ENCODE results near the gene GAP43.

Gene GAP43

DNA sequence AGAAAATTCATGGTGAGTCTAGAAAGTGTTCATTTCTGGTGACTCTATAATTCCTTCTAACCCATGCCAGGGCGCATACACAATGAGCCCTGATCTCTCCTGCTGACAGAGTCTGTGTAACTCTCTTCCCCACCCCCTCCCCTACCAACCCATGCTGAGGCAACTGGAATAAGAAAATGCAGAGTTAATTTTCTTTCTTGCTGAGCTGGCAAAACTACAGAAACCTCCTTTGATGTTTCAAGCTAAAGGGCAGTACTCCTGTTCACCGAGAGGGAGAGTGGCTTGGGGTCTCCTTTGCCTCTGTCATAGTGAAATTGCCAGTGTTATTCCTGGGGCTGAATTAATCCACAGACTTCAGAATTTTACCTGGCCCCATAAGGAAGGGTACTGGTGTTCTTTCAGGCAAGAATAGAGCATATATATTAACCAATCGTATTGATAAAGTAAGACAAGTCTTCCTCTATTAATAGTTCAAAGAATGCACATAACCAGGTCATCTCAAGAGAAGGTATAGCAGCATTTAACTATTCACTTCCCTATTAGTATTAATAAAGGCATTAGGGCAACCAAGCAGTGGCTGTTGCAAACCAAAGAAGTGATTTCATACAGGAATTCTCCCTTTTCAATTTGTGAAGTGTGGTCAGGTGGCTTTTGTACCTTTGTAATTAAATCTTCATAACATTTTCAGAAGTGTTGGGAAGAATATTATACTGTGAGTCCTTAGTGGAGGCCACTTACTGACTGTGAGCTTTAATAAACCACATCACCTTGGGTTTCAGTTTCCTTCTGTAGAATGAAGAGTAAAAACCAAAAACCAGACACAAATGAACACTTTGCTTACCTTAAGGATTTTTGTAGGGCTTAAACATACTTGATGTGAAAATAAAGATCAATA lies 4.1 kb downstream of the GAP43 start:
- no peak for ATAC-seq

DNA sequence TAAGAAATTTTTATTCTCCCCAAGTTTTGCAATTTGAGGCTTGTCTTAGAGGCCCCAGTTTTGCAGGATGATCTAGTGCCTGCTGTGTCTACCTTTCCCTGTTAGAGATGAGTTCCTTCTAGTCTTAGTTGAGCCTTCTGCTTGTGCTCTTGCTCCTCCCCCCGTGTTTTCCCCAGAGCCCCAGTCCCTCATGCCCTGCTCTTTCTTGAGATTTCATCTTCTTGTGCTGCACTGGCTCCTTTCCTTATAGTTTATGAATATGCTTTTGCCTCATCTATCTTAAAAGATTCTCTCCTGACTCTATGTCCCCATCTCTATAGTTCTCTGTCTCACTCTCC lies 4.7 kb downstream of the GAP43 start:
- ATAC-seq = no peak

- ATAC-seq = no peak
Observed at GRCh38 chr3:115630850-115631249, 7.5 kb downstream of the GAP43 start.

DNA sequence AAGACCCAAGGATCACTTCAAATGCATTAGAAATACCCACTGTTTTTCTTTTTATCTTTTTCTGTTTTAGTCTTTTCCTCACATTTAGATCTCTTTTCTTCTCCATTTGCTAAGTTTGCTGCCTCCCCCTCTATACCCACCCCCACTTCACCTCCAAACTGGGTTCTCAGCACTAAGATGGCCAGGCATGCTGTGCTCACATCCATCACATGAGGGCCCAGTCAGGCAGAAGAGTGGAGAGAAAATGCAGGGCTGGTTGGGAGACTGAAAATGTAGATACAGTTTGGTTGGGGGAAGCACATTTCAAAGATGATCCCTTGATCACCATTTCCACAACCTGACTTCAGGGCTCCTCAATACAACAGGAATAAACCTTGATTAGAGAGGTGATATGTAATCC lies 8.7 kb downstream of the GAP43 start:
- ATAC-seq = no peak

DNA sequence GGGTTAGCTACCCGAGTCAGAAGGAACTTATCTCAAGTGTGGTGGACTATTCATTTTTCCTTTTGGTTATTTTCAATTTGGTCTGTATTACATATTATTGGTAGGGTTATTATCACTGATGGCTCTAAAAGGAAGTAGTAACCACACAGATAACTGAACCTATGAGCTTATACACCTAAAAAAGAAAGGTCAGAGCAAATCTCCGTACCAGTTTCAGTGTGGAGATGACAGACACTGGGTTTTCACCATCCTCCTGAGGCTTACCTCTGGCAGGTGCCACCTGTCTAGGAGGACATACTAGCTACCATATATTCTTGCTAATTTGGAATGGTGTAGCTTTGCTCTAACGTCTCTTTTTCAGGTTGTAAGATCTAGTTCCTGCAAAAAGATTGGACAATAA lies 10.2 kb downstream of the GAP43 start:
- ATAC-seq = no peak

- no peak for ATAC-seq
Observed at GRCh38 chr3:115634052-115634451, 10.7 kb downstream of the GAP43 start.

DNA sequence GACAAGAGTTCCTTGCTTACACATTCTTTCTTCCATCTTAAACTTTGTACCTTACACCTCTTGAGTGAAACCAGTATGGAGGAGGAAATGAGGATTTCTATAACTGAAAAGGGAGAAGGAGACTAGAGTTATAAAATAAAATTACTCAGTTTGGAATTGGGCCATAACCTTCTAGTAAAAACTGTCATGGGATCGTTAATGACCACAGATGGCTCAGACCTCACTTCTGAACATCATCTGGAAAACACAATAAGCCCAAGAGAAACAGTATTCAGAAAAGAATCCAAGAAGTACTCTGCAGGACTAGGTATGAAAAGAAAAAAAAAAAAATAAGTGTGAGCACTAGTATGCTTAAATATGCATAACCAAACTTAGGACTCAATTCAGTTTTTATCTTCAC lies 12.1 kb downstream of the GAP43 start:
- ATAC-seq = no peak

DNA sequence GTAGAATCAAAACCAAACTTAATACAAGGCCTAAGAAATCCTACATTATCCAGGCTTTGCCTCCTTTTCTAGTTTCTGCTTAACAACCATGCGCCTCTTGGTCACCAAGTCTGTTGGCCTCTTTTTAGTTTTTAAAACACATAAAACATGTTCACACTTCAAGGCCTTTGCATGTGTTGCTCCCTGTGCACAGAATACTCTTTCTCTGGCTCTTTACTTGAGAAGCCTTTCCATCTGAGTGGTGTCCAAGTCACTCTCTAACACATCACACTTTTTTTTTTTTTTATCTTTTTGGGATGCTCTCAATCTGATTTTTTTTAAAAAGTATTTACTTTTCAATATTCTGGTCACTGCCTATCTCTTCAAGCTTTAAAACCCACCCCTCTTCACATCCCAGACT lies 14.9 kb downstream of the GAP43 start:
- ATAC-seq = no peak

- no peak for ATAC-seq
Observed at GRCh38 chr3:115638991-115639390, 15.7 kb downstream of the GAP43 start.

- no peak for ATAC-seq
Observed at GRCh38 chr3:115644391-115644790, 21.1 kb downstream of the GAP43 start.

DNA sequence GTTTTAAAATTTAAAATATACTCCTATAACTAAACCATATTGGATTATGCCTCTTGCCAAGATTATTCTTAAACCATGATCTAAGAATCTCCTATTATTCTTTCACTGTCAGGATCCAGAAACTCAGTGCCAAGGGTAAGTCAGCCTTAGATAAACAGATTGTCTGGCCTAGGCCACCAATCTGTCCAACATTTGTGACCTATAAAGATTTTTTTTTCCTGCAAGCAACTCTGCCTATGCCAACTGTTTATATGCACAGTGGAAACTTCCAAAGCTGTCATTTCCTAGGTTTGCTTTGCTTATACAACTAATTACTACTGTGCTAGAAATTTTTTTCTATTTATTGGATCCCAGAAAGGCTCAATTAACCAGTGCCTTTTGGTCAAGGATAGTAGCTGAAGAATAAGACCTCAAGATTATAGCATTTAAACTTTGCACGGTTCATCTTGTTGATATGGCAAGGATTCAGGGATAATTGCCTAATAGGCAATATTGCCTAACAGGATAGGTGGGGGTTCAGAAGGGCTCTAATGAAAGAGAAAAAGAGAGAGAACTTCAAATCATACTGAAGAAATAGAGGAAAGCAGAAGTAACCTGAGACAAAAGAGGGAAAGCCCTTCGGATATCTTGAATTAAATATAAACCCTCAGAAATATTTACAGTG lies 22.8 kb downstream of the GAP43 start:
- no peak for ATAC-seq

DNA sequence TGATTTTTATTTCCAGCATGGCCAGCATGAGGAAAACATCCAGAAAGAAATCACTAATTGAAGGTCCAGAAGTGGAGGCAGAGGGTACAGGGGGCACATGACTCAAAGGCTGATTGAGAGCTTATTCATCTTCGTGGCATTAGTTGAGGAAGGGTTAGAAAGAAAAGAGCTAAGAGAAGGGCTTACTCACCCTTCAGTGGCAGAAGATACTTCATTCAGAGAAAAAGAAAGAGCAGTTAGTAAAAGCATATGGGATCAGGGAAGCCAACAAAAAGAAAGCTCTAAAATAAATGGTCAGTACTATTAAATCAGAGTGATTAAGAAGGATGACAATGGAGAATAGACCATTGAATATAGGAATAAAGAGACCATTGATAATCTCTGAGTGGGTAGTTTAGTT lies 25.2 kb downstream of the GAP43 start:
- ATAC-seq = no peak

GRCh38 chr3:115651087-115651486 lies 27.8 kb downstream of the GAP43 start:
- no peak for ATAC-seq

DNA sequence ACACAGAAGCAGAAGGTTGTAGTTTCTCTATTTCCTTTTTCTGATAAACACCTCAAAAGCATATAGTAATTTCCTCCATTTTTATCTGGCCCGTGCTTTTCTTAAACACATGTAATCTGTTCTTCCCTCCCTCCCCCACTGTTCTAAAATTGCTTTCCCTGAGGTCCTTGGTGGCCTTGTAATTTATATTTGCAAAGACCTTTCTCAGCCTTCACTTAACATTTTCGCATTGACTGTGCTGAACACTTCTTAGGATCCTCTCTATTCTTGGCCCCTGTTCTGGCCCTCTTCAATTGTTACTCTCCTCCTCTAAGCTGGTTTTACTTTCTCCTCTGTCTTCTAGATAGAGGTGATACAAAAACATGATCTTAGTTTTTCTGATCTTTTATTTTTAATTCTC lies 28.3 kb downstream of the GAP43 start:
- ATAC-seq = no peak

DNA sequence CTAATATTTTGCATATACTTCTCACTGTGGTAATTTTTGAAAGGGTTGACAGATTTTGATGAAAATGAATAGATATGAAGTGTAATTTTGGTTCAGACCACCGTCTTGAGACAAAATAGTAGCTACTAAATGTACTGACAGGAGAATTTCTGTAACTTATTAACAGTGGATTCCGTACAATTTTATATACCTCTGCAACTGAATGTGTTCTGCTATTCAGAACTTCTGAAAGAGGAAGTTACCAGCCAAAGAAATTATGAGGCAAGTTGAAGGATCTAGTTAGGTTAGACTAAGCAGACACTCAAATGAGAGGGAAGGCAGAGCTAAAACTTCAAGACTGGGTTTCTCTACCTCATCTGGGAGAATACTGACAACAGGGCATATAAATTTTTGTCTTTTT lies 29.4 kb downstream of the GAP43 start:
- ATAC-seq = no peak

GRCh38 chr3:115655761-115656282 lies 32.5 kb downstream of the GAP43 start:
- no peak for ATAC-seq

GRCh38 chr3:115657168-115657567 lies 33.9 kb downstream of the GAP43 start:
- ATAC-seq = no peak

GRCh38 chr3:115658032-115658336 lies 34.7 kb downstream of the GAP43 start:
- no peak for ATAC-seq

DNA sequence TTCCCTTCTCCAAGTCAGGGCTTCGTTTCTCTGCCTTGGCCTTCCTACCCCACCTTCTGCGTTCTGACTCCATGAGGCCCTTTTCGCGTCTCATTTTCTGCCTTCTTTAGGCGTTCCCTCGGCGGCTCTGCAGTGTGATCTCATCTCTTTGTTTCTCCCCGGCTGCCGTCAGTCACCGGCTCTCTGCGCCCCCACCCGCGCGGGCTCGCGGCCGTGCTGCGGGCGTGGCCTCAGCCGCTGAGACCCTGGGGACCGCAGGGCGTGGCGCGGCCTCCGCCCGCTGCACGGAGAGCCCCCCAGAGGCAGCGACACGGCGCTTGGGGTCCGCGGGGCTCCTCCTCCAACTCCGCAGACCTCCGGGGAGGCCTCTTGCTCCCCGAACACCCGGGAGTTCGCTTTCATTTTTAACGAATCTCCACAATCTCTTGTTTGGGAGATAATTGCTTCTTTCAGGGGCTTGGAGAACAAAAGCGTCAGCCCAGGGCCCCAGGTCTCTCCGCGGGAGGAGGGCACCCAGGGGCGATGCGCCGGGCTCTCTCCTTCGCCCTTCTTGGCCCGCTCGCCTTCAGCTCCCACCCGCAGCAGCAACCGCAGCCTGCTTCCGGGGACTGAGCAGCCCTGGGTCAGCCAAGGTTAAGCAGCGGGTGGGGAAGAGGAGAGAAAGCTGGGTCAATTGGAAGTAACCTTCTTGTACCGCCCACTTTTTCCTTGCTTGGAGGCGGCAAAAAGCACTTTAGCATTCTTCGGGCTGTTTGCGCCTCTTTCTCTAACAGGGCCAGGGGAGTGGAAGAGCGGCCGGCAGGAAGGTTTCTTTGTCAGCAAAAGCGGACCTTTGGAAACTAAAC lies 35.2 kb downstream of the GAP43 start:
- ATAC-seq = peak; percentile 82 to 85

GRCh38 chr3:115659253-115660220 lies 36.2 kb downstream of the GAP43 start:
- ATAC-seq = no peak

DNA sequence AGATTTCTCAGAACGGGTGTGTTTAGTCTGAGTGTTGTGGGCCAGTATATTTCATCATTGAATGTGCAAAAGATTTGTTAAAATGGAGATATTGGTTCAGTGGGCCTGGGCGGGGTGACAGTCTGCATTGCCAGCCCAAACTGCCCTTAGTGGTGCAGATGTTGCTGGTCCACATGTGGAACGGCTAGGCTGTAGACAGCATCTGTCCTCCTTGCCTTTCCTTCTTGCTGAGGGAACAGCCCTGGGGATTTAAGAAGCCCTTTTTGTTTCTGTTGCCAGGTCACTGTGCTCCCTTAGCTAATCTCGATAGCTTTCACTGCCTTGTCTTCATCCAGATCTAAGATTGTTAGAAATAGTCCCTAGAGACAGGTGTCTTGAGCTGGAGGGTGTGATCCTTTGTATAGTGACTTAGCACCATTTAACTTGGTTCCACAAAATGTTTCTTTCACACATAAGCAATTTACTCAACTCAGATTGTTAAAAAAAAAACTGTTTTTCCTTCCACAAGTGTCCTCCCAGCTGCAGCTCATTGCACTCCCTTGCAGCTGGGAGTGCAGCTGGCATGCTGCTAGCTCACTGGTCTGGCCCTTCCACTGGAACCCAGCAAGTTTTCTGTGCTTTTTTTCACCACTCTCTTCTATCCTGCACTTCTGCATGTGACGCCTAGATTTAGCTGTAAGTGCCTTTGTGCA lies 37.5 kb downstream of the GAP43 start:
- ATAC-seq = no peak

DNA sequence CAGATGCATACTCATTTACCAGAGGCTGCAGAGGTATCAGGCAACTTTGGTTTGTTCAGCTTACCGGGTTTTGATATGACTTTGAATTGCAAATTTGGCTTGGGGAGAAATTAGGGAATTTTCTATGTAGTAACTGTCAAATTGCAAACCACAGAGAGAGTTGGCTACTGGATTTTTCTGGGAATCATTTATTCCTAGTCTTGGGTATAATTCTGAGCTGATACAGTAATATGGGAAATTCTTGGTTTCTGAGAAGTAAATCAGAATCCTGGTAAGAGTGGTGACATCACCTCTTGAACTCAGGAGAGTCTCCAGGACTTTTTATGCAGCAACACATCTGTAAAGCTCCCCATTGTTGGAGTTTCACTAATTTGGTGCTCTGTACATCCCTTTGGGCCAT lies 39.0 kb downstream of the GAP43 start:
- no peak for ATAC-seq

Data from activated CD4-positive, CD25-positive, alpha-beta regulatory T cell treated with anti-CD3 and anti-CD28 coated beads, Interleukin-2, amount 50 U/mL, for 24 hours (primary cell).